OCI-LY3 (cell line): ENCODE results near the gene RASGRF2.

Source experiments
- H2AFZ ChIP-seq: fragments of 200-600, 300-600 bp; shearing (Covaris generic); 2 replicates; pipeline ENCODE4 v1.6.0; 2014; ENCODE audit warnings: antibody characterized with exemption, low read depth, low read length
- H3K27ac ChIP-seq: fragments of 200-600, 300-600 bp; sonication (generic); 2 replicates; pipeline ENCODE4 v1.5.1; 2014; ENCODE audit warnings: mild to moderate bottlenecking, low read length, moderate library complexity, mixed read lengths
- H3K27me3 ChIP-seq: fragments of 200-600, 300-600 bp; sonication (generic); 2 replicates; pipeline ENCODE4 v1.6.1; 2014; ENCODE audit warnings: low read depth, low read length, mixed read lengths
- H3K36me3 ChIP-seq: fragments of 200-600, 300-600 bp; sonication (generic); replicated peaks from 2 replicates; pipeline ENCODE3; 2014; ENCODE audit warnings: low read depth, low read length, mixed read lengths
- H3K4me1 ChIP-seq: fragments of 300-600, 200-600 bp; sonication (generic); 2 replicates; pipeline ENCODE4 v1.6.1; 2014; ENCODE audit warnings: low read length, mixed read lengths
- H3K4me2 ChIP-seq: fragments of 200-600, 300-600 bp; sonication (generic); 2 replicates; pipeline ENCODE4 v1.6.1; 2014; ENCODE audit warnings: low read length, mixed read lengths
- H3K4me3 ChIP-seq: fragments of 300-600, 200-600 bp; sonication (generic); 2 replicates; pipeline ENCODE4 v1.5.1; 2014; ENCODE audit warnings: antibody characterized with exemption, mild to moderate bottlenecking, low read length, moderate library complexity
- H3K79me2 ChIP-seq: fragments of 300-600, 200-600 bp; shearing (Covaris generic); 2 replicates; pipeline ENCODE4 v1.6.1; 2014; ENCODE audit warnings: mild to moderate bottlenecking, low read length, mixed read lengths
- H3K9ac ChIP-seq: fragments of 300-600, 200-600 bp; shearing (Covaris generic); 2 replicates; pipeline ENCODE4 v1.6.0; 2014; ENCODE audit warnings: mild to moderate bottlenecking, low read length, moderate library complexity
- H3K9me3 ChIP-seq: fragments of 200-600, 300-600 bp; shearing (Covaris generic); 2 replicates; pipeline ENCODE4 v1.6.1; 2014; ENCODE audit warnings: low read length, mixed read lengths; ENCODE audit not compliant: insufficient read depth
- H4K20me1 ChIP-seq: fragments of 200-600, 300-600 bp; sonication (generic); 2 replicates; pipeline ENCODE4 v1.6.1; 2016; ENCODE audit warnings: low read length, mixed read lengths; ENCODE audit not compliant: insufficient read depth
- CTCF ChIP-seq: fragments of 200-600, 300-600 bp; sonication (generic); IDR thresholded peaks from 2 replicates; pipeline ENCODE4 v1.5.1; 2014; ENCODE audit warnings: antibody characterized with exemption, low read length, low read depth
- EZH2phosphoT487 ChIP-seq: fragments of 200-600 bp; shearing (Covaris generic); IDR thresholded peaks from 2 replicates; pipeline ENCODE4 v1.6.1; 2018; ENCODE audit warnings: antibody characterized with exemption, mixed run types, low read depth

RASGRF2 gene

GRCh38 chr5:81067406-81067805 is 107.2 kb downstream of the RASGRF2 start:
- Histone ChIP-seq H3K4me2 (no peak overlapping the region), H3K27ac (no peak overlapping the region), H3K27me3 (no peaks in the 10 kb centered on the region), H3K79me2 (no peaks in the 10 kb centered on the region), H3K9ac (no peak overlapping the region), H4K20me1 (no peaks in the 10 kb centered on the region), H3K4me3 (no peak overlapping the region), H2AFZ (no peak overlapping the region), H3K4me1 (no peaks in the 10 kb centered on the region), H3K9me3 (no peaks in the 10 kb centered on the region), H3K36me3 (no peaks in the 10 kb centered on the region)
- TF ChIP-seq EZH2phosphoT487 (no peak), CTCF (no peak)

DNA sequence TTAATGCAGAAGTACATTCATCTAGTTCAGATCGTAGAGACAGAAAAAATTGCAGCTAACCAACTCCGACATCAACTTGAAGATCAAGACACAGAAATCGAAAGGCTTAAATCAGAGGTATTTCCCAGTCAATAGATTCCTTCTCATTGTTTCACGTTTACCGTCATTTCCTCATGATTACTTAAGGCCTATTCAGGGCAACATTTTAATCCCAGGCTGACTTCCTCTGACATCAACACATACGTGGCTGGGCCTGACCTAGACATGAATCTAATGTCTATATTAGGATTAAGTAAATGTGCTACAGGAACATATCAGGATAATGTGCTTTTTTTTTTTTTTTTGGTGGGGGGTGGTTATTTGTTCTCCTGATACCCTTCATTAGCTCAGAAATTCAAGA is 107.9 kb downstream of the RASGRF2 start:
- Histone ChIP-seq H3K4me1 (no peaks in the 10 kb centered on the region), H3K27ac (no peak overlapping the region)

DNA sequence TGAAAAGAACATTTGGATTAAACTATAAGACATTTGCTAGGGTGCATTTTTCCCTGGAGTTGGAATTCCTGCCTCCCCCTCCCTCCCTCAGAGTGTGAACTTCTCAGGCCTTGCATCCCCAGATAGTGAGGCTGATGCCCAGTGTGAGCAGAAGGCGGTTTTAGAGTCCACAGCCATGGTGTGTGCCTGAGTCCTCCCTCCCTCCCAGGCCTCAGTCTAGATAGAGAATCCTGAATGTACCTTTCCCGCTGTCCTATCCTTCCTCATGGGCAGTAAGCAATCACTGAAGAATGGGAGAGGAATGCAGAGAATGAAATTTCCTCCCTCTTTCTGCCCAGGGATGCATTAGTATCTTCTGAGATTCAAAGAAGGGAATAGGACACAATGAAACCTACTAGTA is 108.5 kb downstream of the RASGRF2 start:
- no peak overlapping the region for H3K27ac ChIP-seq
- TF ChIP-seq EZH2phosphoT487 (no peak), CTCF (no peak)
- H3K4me2 ChIP-seq, result no peak overlapping the region
- no peaks in the 10 kb centered on the region for H3K36me3 ChIP-seq
- no peaks in the 10 kb centered on the region for H3K79me2 ChIP-seq
- no peak overlapping the region for H3K4me3 ChIP-seq
- no peaks in the 10 kb centered on the region for H3K27me3 ChIP-seq
- no peaks in the 10 kb centered on the region for H3K4me1 ChIP-seq
- H3K9ac ChIP-seq, result no peak overlapping the region
- no peak overlapping the region for H2AFZ ChIP-seq
- no peaks in the 10 kb centered on the region for H4K20me1 ChIP-seq
- H3K9me3 ChIP-seq, result no peaks in the 10 kb centered on the region

More for the DNA sequence above, 107.9 kb downstream of the RASGRF2 start:
- TF ChIP-seq CTCF, result no peak
- no peak for TF ChIP-seq EZH2phosphoT487
- H4K20me1 ChIP-seq, result no peaks in the 10 kb centered on the region
- H3K79me2 ChIP-seq, result no peaks in the 10 kb centered on the region
- no peak overlapping the region for H3K4me2 ChIP-seq
- no peak overlapping the region for H3K4me3 ChIP-seq
- H3K9ac ChIP-seq, result no peak overlapping the region
- H2AFZ ChIP-seq, result no peak overlapping the region
- H3K9me3 ChIP-seq, result no peaks in the 10 kb centered on the region
- no peaks in the 10 kb centered on the region for H3K36me3 ChIP-seq
- H3K27me3 ChIP-seq, result no peaks in the 10 kb centered on the region

GRCh38 chr5:81069990-81070389 is 109.8 kb downstream of the RASGRF2 start:
- H3K27me3 ChIP-seq, result no peaks in the 10 kb centered on the region
- no peak overlapping the region for H3K27ac ChIP-seq
- H3K9me3 ChIP-seq, result no peaks in the 10 kb centered on the region
- TF ChIP-seq CTCF (no peak), EZH2phosphoT487 (no peak)
- no peaks in the 10 kb centered on the region for H3K36me3 ChIP-seq
- H3K4me1 ChIP-seq, result no peaks in the 10 kb centered on the region
- no peaks in the 10 kb centered on the region for H4K20me1 ChIP-seq
- H3K4me2 ChIP-seq, result no peak overlapping the region
- H3K9ac ChIP-seq, result no peak overlapping the region
- no peak overlapping the region for H3K4me3 ChIP-seq
- no peak overlapping the region for H2AFZ ChIP-seq
- no peaks in the 10 kb centered on the region for H3K79me2 ChIP-seq
